GM13977 (cell line): ENCODE measurements around the gene MBD4.
A peak's percentile ranks its signal among the peaks of the same experiment; 100 is the strongest.
"Not testable (repeated sequence)": the region's sequence is repeated elsewhere in the genome, so short reads cannot be mapped to it uniquely, and the experiment has no call there.

Source experiments
- DNase-seq: peaks from one replicate; pipeline ENCODE4 v3.0.0; 2012; ENCODE audit warnings: low spot score
- in situ Hi-C: fragments of 300-500 bp; cut with MboI; formaldehyde crosslinking; loops from one replicate; pipeline ENCODE4 v1.12.0; 2022; ENCODE audit warnings: low sequenced_read_pairs, low pct_unique_long_range_greater_than_20kb, mixed read lengths, inconsistent platforms; ENCODE audit not compliant: unreplicated experiment
- TF ChIP-seq, protein P1 (sequence below): IDR thresholded peaks from 2 replicates; pipeline ENCODE4 v1.5.1; 2012; ENCODE audit warnings: mild to moderate bottlenecking, control low read depth; ENCODE audit not compliant: insufficient read depth; ENCODE audit errors: extremely low read depth, missing control alignments

MBD4 gene

DNA sequence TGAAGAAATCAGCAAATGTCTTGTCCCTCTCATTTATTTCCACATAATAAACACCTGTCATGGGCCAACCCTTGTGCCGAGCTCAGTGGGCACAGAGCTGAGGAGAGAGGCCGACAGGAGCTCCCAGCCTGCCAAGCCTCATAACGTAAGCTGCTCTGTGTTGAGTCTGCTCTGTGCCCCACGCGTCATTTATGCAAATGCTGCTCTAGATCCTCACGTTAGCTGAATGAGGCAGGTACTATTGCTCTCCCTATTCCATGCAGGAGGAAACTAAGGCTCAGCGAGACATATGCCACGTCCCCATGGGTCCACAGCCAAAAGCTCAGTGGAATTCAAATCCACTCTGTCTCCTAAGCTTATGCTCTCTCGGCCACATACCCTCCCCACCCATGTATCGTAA lies 52.8 kb downstream of the MBD4 start:
- TF ChIP-seq, protein P1, sequence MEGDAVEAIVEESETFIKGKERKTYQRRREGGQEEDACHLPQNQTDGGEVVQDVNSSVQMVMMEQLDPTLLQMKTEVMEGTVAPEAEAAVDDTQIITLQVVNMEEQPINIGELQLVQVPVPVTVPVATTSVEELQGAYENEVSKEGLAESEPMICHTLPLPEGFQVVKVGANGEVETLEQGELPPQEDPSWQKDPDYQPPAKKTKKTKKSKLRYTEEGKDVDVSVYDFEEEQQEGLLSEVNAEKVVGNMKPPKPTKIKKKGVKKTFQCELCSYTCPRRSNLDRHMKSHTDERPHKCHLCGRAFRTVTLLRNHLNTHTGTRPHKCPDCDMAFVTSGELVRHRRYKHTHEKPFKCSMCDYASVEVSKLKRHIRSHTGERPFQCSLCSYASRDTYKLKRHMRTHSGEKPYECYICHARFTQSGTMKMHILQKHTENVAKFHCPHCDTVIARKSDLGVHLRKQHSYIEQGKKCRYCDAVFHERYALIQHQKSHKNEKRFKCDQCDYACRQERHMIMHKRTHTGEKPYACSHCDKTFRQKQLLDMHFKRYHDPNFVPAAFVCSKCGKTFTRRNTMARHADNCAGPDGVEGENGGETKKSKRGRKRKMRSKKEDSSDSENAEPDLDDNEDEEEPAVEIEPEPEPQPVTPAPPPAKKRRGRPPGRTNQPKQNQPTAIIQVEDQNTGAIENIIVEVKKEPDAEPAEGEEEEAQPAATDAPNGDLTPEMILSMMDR = no peak
- in situ Hi-C loops = no loop called here

DNA sequence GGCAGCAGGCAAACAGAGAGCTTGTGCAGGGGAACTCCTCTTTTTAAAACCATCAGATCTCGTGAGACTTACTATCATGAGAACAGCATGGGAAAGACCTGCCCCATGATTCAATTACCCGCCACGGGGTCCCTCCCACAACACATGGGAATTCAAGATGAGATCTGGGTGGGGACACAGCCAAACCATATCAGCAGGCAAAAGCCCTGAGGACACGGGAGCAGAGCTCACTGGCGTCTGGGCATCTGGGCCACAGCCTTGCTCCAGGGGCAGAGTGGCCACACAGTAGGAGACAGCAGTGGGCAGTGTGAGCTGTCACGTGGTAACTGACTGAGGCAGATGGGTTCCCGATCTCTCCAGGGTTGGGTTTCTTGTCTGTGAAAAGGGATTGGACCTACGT lies 54.2 kb downstream of the MBD4 start:
- in situ Hi-C loops, DNase-seq: not testable (repeated sequence)

More for the DNA sequence above, 52.8 kb downstream of the MBD4 start:
- DNase-seq = no peak

- no peak for DNase-seq
- in situ Hi-C loops = no loop called here
- TF ChIP-seq, protein P1 = no peak
These were observed 55.0 kb downstream of the MBD4 start for GRCh38 chr3:129384594-129385323.

GRCh38 chr3:129384103-129384502 lies 55.6 kb downstream of the MBD4 start:
- in situ Hi-C loops, DNase-seq: not testable (repeated sequence)

DNA sequence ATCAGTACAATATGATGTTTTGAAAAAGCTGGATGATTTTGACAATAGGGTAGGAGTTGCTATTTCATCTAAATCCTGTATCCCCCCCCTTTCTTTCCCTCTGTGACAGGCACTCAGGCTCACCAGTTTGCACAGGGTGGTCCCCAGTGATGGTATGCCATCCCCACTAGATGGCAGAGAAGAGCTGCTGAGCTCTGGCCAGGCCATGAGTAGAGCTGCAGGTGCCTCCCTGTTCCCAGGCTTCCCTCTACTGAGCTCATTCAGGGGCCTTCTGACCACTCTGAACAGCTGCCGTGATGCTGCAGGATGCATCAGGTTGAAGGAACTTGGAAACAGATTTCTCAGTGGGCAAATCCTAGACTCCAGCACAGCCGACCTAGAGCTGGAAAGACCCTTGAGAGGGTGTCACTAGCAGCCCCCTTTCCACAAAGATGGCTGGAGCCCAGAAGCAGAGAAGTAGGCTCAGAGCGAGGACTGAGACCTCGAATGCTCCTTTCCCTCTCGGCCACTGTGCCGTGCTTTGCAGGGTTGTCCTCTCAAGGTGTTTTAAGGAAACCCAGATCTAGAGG lies 56.4 kb downstream of the MBD4 start:
- in situ Hi-C loops = no loop called here
- TF ChIP-seq, protein P1 = peak; percentile 88
- DNase-seq = peak; percentile 80

- in situ Hi-C loops = no loop called here
- DNase-seq = no peak
- TF ChIP-seq, protein P1 = no peak
These were observed 57.4 kb downstream of the MBD4 start for GRCh38 chr3:129382366-129382765.
